ENCODE results near the gene KDF1.

Gene KDF1

GRCh38 chr1:26981146-26981846, 21.0 kb upstream of the KDF1 start:
- in situ Hi-C loops (cut with HindIII; ENCODE audit: low sequenced_read_pairs), result no loop called here
- H3K4me3 ChIP-seq (ENCODE audit: low read depth, low read length), result no peak overlapping the region
- no peak for TF ChIP-seq CTCF (IDR thresholded peaks at IDR 0.05; ENCODE audit: low read depth, low read length, missing control alignments)
- no peak for DNase-seq (ENCODE audit: low read depth)

DNA sequence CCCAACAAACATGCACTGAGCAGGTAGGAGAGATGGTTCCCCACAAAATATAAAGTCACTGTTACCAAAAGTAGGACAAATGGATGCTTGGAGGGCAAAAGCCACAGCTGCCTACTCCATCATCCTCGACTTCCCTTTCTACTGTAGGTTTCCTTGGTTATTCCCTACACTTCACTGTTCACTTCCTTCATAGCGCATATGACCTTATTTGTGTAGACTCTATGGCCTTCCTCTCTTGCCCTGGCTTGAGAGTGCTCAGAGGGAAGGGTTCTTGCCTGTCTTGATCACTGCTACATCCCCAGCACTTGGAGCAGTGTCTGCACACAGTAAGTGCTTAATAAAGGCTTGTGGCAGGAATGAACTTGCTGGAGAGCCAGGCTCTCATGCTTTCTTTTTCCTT, 18.6 kb upstream of the KDF1 start:
- DNase-seq (ENCODE audit: low read depth), result no peak
- H3K4me3 ChIP-seq (ENCODE audit: low read depth, low read length), result no peak overlapping the region
- no peak for TF ChIP-seq CTCF (IDR thresholded peaks at IDR 0.05; ENCODE audit: low read depth, low read length, missing control alignments)
- in situ Hi-C loops (cut with HindIII; ENCODE audit: low sequenced_read_pairs), result no loop called here

GRCh38 chr1:26976621-26977510, 16.6 kb upstream of the KDF1 start:
- TF ChIP-seq CTCF (IDR thresholded peaks at IDR 0.05; ENCODE audit: low read depth, low read length, missing control alignments), result no peak
- H3K4me3 ChIP-seq (ENCODE audit: low read depth, low read length), result no peak overlapping the region
- no peak for DNase-seq (ENCODE audit: low read depth)
- in situ Hi-C loops (cut with HindIII; ENCODE audit: low sequenced_read_pairs), result no loop called here

DNA sequence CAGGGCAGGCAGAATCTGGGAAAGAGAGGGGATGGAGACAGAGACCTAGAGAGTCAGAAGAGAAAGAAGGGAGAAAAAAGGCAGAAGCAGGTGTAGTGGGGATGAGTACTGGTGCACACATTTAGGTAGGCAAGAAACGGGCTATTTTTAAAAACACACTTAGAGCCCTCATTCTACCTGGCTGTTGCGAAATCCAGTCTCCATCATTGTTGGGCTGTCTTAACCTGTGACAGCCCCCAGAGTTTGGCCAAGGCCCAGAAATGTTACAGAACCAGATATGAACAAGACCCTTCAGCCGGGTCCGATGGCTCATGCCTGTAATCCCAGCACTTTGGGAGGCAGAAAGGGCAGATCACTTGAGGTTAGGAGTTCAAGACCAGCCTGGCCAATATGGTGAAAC, 12.6 kb upstream of the KDF1 start:
- in situ Hi-C loops (cut with HindIII; ENCODE audit: low sequenced_read_pairs), result no loop called here
- H3K4me3 ChIP-seq (ENCODE audit: low read depth, low read length), result no peak overlapping the region
- no peak for DNase-seq (ENCODE audit: low read depth)
- TF ChIP-seq CTCF (IDR thresholded peaks at IDR 0.05; ENCODE audit: low read depth, low read length, missing control alignments), result no peak

- in situ Hi-C loops (cut with HindIII; ENCODE audit: low sequenced_read_pairs), result no loop called here
- no peak for TF ChIP-seq CTCF (IDR thresholded peaks at IDR 0.05; ENCODE audit: low read depth, low read length, missing control alignments)
- no peak for DNase-seq (ENCODE audit: low read depth)
- H3K4me3 ChIP-seq (ENCODE audit: low read depth, low read length), result no peak overlapping the region
Observed at GRCh38 chr1:26972390-26972789, 12.1 kb upstream of the KDF1 start.

DNA sequence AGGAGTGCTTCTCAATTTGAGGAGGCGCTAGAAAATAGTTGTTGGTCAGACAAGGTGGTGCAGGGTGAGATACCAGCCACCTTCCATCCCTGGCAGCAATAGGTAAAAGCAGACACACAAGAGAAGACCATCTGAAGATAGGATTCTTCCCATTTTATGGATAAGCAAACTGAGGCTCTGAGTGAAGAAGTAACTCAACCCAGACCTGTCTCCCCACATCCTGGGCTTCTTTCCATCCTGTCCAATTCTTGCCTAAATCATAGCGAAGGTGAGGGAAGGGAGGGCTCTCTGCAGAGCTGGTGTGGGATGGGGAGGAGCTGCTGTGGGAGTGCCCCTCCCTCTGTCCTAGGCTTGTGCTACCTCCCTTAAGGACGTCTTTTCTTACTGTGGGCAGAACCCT, 11.3 kb upstream of the KDF1 start:
- no peak for TF ChIP-seq CTCF (IDR thresholded peaks at IDR 0.05; ENCODE audit: low read depth, low read length, missing control alignments)
- in situ Hi-C loops (cut with HindIII; ENCODE audit: low sequenced_read_pairs), result no loop called here
- H3K4me3 ChIP-seq (ENCODE audit: low read depth, low read length), result no peak overlapping the region
- no peak for DNase-seq (ENCODE audit: low read depth)

Data from astrocyte of the cerebellum (primary cell).